KMS-11 (cell line): Measurements from ENCODE around the gene RTN1.

Experiments used
- H2AFZ ChIP-seq: fragments of 200-600 bp; sonication (generic); 2 replicates; pipeline ENCODE4 v1.6.1; 2016; ENCODE audit warnings: antibody characterized with exemption, mixed run types, low read depth
- H3K27ac ChIP-seq: fragments of 200-600 bp; sonication (generic); 2 replicates; pipeline ENCODE4 v1.6.1; 2016; ENCODE audit warnings: mild to moderate bottlenecking, mixed run types
- H3K27me3 ChIP-seq: fragments of 200-600 bp; sonication (generic); 2 replicates; pipeline ENCODE4 v1.6.1; 2017; ENCODE audit warnings: mild to moderate bottlenecking, low read depth, mixed run types, moderate library complexity; ENCODE audit not compliant: insufficient read depth
- H3K36me3 ChIP-seq: fragments of 200-600 bp; sonication (generic); 2 replicates; pipeline ENCODE4 v1.6.1; 2017; ENCODE audit warnings: mild to moderate bottlenecking, mixed run types; ENCODE audit not compliant: insufficient read depth
- H3K4me1 ChIP-seq: fragments of 200-600 bp; sonication (generic); 2 replicates; pipeline ENCODE4 v1.6.1; 2016; ENCODE audit warnings: mild to moderate bottlenecking, low read depth, mixed run types; ENCODE audit not compliant: poor library complexity, severe bottlenecking
- H3K4me2 ChIP-seq: fragments of 200-600 bp; sonication (generic); 2 replicates; pipeline ENCODE4 v1.7.0; 2016; ENCODE audit warnings: mild to moderate bottlenecking, mixed run types
- H3K4me3 ChIP-seq: fragments of 200-600 bp; sonication (generic); IDR thresholded peaks from 2 replicates; pipeline ENCODE4 v1.6.1; 2017; ENCODE audit warnings: low read depth, low read length, mixed read lengths; ENCODE audit not compliant: insufficient read depth
- H3K79me2 ChIP-seq: fragments of 200-600 bp; sonication (generic); 2 replicates; pipeline ENCODE4 v1.6.1; 2016; ENCODE audit warnings: low read depth, mixed run types; ENCODE audit not compliant: insufficient read depth
- H3K9ac ChIP-seq: fragments of 200-600 bp; sonication (generic); 2 replicates; pipeline ENCODE4 v1.6.1; 2016; ENCODE audit warnings: mild to moderate bottlenecking, mixed run types
- H4K20me1 ChIP-seq: fragments of 200-600 bp; sonication (generic); 2 replicates; pipeline ENCODE4 v1.6.1; 2016; ENCODE audit warnings: mild to moderate bottlenecking, mixed run types; ENCODE audit not compliant: insufficient read depth
- CTCF ChIP-seq: fragments of 200-600 bp; sonication (generic); conservative IDR thresholded peaks from 2 replicates; pipeline ENCODE4 v1.6.1; 2017; ENCODE audit warnings: low read depth, mild to moderate bottlenecking, antibody characterized with exemption, low read length, moderate library complexity, mixed read lengths

Gene RTN1

GRCh38 chr14:59570122-59570521 is 300.5 kb downstream of the RTN1 start:
- Histone ChIP-seq H3K79me2 (no peaks in the 10 kb centered on the region), H3K9ac (no peak overlapping the region), H4K20me1 (no peaks in the 10 kb centered on the region), H3K4me3 (no peak overlapping the region), H3K27me3 (no peaks in the 10 kb centered on the region), H3K36me3 (no peaks in the 10 kb centered on the region), H3K4me1 (no peaks in the 10 kb centered on the region), H2AFZ (no peak overlapping the region), H3K27ac (no peak overlapping the region), H3K4me2 (no peak overlapping the region)
- no peak for TF ChIP-seq CTCF

- no peak for TF ChIP-seq CTCF
Observed at GRCh38 chr14:59566725-59567124, 303.9 kb downstream of the RTN1 start.

GRCh38 chr14:59566296-59566695 is 304.3 kb downstream of the RTN1 start:
- H3K27me3 ChIP-seq: no peaks in the 10 kb centered on the region
- H3K4me1 ChIP-seq: no peaks in the 10 kb centered on the region
- no peak overlapping the region for H3K9ac ChIP-seq
- no peak overlapping the region for H3K27ac ChIP-seq
- H3K4me3 ChIP-seq: no peak overlapping the region
- no peak for TF ChIP-seq CTCF
- no peaks in the 10 kb centered on the region for H3K79me2 ChIP-seq
- no peaks in the 10 kb centered on the region for H4K20me1 ChIP-seq
- H3K4me2 ChIP-seq: no peak overlapping the region
- H3K36me3 ChIP-seq: no peaks in the 10 kb centered on the region
- H2AFZ ChIP-seq: no peak overlapping the region

More at GRCh38 chr14:59566725-59567124, 303.9 kb downstream of the RTN1 start:
- Histone ChIP-seq H3K4me2 (no peak overlapping the region), H3K9ac (no peak overlapping the region), H3K79me2 (no peaks in the 10 kb centered on the region), H4K20me1 (no peaks in the 10 kb centered on the region), H2AFZ (no peak overlapping the region), H3K27me3 (no peaks in the 10 kb centered on the region), H3K4me1 (no peaks in the 10 kb centered on the region), H3K4me3 (no peak overlapping the region), H3K36me3 (no peaks in the 10 kb centered on the region), H3K27ac (no peak overlapping the region)

GRCh38 chr14:59565087-59565486 is 305.5 kb downstream of the RTN1 start:
- Histone ChIP-seq H3K9ac (no peak overlapping the region), H3K27me3 (no peaks in the 10 kb centered on the region), H3K27ac (no peak overlapping the region), H4K20me1 (no peaks in the 10 kb centered on the region), H3K4me3 (no peak overlapping the region), H3K4me2 (no peak overlapping the region), H3K36me3 (no peaks in the 10 kb centered on the region), H2AFZ (no peak overlapping the region), H3K79me2 (no peaks in the 10 kb centered on the region), H3K4me1 (no peaks in the 10 kb centered on the region)
- TF ChIP-seq CTCF: no peak
